Vagina (tissue), 2 donors: Measurements from ENCODE around the gene DCUN1D2.

Experiments
- POLR2A ChIP-seq, 2 donors: fragments of 450-650 bp; IDR thresholded peaks; one replicate each; pipeline ENCODE4 v1.6.1; 2017; ENCODE audit warnings: antibody characterized with exemption in 2 of 2, mild to moderate bottlenecking in 2 of 2, moderate library complexity in 2 of 2
- POLR2AphosphoS5 ChIP-seq, 2 donors: sonication (generic); formaldehyde crosslinking; IDR thresholded peaks; one replicate each; pipeline ENCODE4 v1.9.0; 2017; ENCODE audit warnings: antibody characterized with exemption in 2 of 2, mild to moderate bottlenecking in 2 of 2, low read depth in 1 of 2; ENCODE audit not compliant: insufficient read depth in 1 of 2
- TF ChIP-seq, protein P1 (sequence below), 3 experiments: fragments of 450-650 bp in 2 of 3; fragments of 200-600 bp in 1 of 3; sonication (generic) in 1 of 3; IDR thresholded peaks; one replicate each; pipeline ENCODE4 v1.5.1; 2017 to 2019; ENCODE audit warnings: antibody characterized with exemption in 3 of 3, mild to moderate bottlenecking in 2 of 3, moderate library complexity in 2 of 3

DNA sequence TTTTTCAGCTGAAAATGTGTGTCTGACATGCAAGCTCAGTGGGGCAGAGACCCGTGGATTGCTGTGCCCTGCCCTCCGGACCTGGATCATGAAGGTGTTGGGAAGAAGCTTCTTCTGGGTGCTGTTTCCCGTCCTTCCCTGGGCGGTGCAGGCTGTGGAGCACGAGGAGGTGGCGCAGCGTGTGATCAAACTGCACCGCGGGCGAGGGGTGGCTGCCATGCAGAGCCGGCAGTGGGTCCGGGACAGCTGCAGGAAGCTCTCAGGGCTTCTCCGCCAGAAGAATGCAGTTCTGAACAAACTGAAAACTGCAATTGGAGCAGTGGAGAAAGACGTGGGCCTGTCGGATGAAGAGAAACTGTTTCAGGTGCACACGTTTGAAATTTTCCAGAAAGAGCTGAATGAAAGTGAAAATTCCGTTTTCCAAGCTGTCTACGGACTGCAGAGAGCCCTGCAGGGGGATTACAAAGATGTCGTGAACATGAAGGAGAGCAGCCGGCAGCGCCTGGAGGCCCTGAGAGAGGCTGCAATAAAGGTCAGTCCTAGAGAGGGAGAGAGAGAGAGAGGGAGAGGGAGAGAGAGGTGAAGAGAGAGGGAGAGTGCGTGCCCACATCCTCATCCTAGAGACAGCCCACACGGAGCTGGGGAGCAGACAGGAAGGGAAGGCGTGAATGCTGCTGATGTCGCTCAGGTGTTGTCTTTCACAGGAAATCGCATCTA, 5.1 kb upstream of the DCUN1D2 start:
- TF ChIP-seq, protein P1, sequence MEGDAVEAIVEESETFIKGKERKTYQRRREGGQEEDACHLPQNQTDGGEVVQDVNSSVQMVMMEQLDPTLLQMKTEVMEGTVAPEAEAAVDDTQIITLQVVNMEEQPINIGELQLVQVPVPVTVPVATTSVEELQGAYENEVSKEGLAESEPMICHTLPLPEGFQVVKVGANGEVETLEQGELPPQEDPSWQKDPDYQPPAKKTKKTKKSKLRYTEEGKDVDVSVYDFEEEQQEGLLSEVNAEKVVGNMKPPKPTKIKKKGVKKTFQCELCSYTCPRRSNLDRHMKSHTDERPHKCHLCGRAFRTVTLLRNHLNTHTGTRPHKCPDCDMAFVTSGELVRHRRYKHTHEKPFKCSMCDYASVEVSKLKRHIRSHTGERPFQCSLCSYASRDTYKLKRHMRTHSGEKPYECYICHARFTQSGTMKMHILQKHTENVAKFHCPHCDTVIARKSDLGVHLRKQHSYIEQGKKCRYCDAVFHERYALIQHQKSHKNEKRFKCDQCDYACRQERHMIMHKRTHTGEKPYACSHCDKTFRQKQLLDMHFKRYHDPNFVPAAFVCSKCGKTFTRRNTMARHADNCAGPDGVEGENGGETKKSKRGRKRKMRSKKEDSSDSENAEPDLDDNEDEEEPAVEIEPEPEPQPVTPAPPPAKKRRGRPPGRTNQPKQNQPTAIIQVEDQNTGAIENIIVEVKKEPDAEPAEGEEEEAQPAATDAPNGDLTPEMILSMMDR (IDR thresholded peaks at IDR 0.05), result no peak
- TF ChIP-seq POLR2A (IDR thresholded peaks at IDR 0.05), result no peak
- TF ChIP-seq POLR2AphosphoS5 (IDR thresholded peaks at IDR 0.05; ENCODE audit: insufficient read depth in 1 of 2, low read depth in 1 of 2), result peak in 1 of 2 donors; percentile 8
